GM18511 (cell line): ENCODE results near the gene MAS1.
"Not testable (repeated sequence)": the region's sequence is repeated elsewhere in the genome, so short reads cannot be mapped to it uniquely, and the experiment has no call there.

Source experiments
- ATAC-seq: cut with Tn5 transposase; IDR thresholded peaks from one replicate; pipeline ENCODE4 v1.9.1; 2021; ENCODE audit warnings: mild to moderate bottlenecking, moderate library complexity; ENCODE audit not compliant: unreplicated experiment

The MAS1 gene

GRCh38 chr6:159890792-159891191 is at the start of gene MAS1:
MAS1 (plus strand) TSS chr6:159890988; CDS start chr6:159906956, 15,968 bp downstream.
- no peak for ATAC-seq

DNA sequence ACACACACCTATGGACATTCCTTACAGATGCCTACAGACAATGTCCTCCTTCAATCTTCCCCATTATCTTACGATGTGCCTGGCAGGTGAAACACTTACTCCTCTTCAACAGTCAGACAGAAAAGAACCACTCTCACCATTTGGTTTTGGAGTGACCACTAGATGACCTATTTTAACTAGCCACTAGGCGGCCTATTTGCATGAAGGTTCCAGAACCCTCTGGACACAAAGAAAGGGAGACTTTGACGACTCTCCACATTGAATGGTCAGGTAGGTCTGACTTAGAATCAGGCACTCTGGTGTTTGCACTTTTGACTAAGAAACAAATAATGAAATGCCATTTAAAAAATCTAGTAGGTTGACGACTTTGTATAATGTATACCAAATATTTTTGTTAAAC is 48.8 kb upstream of the MAS1 start:
- no peak for ATAC-seq

DNA sequence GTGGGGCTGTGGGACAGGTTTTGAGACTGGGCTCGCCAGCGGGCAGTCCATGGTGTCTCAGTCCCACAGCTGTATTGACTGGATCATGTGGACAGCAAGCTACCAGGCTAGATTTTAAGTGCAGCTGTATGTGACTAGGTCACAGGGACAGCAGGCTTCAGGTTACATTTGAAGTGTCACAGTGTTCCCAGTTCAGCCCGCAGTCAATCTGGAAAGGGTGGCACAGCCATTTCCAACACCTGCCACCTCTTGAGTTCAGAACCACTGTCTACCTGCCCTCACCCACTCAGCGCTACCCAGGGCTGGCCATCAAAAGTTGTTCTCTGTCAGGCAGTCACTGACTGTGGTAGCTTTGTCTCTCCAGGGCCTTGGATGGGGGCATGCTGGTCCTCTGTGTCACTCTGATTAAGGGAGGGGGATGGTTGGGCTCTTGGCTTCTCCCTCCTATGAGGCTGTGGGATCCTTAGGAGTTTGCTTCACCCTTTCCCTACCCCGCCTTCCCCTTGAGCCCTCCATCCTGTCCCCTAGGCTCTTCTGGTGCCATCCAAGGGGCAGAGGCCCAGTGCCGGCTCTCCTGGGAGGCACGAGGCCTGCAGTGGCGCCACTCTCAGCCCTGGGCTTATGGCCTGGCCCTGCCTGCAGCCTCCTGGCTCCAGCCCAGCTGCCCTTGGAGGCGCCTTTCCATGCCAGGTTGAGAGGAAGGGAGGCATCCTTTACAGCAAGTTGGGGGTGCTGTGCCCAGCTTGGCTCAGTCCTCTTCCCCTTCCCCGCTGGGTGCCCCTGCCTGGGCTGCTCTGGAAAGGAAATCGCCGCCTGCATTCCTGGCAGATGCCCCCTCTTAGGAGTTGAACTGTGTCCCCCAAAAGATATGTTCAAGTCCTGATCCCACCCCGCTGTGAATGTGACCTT is 45.8 kb upstream of the MAS1 start:
- no peak for ATAC-seq

DNA sequence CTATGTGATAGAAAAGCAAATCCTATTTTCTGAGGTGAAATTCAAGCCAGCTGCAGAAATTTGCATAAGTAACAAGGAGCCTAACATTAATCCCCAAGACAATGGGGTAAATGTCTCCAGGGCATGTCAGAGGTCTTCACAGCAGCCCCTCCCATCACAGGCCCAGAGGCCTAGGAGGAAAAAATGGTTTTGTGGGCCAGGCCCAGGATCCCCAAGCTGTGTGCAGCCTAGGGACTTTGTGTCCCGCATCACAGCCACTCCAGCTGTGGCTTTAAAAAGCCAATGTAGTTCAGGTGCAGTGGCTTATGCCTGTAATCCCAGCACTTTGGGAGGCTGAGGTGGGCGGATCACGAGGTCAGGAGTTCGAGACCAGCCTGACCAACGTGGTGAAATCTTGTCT is 42.2 kb upstream of the MAS1 start:
- not testable (repeated sequence) for ATAC-seq

DNA sequence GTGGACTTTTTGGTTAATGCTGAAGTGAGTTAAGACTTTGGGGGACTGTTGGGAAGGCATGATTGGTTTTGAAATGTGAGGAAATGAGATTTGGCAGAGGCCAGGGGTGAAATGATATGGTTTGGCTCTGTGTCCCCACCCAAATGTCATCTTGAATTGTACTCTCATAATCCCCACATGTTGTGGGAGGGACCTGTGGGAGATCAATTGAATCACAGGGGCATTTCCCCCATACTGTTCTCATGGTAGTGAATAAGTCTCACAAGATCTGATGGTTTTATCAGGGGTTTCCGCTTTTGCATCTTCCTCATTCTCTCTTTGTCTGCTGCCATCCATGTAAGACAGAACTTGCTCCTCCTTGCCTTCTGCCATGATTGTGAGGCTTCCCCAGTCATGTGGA is 40.9 kb upstream of the MAS1 start:
- not testable (repeated sequence) for ATAC-seq

GRCh38 chr6:159852877-159853276 is 37.9 kb upstream of the MAS1 start:
- no peak for ATAC-seq

DNA sequence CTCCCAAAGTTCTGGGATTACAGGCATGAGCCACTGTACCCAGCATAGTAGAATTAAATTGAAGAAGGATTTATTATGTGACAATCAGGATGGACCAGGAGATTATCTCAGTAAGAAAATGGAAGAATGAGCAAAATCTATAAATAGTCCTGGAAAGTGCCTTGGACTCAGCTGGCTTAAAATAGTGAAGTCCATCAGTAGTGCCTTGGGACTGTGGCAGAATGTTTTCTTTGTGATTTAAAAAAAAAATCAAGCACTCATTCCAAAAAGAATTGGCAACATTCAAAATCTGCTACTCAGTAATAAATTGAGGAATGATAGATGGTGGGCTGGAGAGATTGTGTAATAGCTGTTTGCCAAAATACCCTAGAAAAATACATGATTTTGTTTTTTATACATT is 37.0 kb upstream of the MAS1 start:
- ATAC-seq: no peak

DNA sequence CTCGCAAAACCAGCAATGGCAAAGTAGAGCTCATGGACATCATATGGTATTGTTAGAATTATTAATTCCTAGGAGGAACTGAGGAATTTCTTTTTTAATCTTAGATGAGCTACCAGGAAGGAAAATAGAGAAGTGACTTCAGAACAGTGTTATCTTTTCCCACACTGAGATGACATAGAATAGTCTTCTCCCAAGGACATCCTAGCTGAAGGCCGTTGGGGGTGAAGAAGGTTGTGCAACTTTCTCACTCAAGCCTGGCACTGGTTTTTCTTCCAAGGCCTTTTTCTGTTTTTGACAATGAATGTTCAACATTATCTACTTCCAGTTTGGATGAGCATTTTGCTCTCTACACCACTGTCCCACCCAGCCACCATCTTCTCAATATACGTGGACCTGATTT is 35.8 kb upstream of the MAS1 start:
- ATAC-seq: no peak

DNA sequence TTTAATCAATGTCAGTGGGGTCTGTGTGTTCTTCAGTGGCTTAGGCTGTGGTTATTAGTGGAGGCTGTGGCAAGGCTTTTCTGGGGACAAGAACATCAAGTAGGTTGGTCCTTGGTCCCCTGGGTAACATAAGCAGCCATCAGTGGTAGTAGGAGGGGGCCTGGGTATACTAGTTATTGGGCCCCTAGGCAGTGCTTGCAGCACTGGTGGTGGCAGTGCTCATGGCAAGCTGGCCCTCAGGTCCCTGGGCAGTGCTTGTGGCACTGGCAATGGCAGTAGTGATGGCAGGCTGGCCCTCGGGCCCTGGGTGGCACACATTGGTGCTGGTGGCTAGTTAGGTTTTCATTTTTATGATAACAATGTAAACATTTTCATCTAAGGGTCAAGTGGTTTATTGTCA is 32.5 kb upstream of the MAS1 start:
- no peak for ATAC-seq

DNA sequence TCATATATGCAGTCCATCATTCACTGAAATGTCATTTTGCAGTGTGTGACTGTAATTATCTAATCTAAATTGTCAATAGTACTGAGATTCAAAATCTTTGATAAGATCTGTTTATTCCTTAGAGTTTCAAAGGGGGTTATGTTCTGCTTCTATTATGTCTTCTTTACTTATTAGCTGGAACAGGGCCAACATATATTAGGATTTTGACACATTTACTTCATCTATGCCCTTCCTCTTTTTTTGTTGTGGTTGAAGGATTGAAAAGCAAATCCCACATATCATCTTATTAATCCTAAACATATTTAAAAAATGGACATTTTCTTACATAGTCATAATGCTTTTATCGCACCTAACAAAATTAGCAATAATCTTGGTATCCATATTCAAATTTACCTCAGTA is 30.3 kb upstream of the MAS1 start:
- no peak for ATAC-seq

DNA sequence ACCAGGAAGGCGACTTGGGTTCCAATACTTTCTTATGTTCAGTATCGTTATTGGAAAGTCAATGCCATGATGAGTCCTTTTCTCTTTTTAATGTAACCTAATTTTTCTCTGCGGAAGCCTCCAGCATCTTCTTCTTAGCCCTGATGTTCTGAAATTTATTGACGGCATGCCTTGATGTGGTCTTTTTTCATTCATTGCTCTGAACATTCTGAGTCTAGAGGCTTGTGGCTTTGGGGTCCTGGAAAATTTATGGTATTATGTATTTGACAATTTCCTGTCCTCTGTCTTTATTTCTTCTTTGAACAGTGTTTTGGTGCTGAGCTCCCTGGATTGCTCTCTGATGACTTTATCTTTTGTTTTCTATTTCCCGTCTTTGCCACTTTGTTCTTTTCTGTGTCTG is 28.7 kb upstream of the MAS1 start:
- no peak for ATAC-seq

GRCh38 chr6:159863341-159863740 is 27.4 kb upstream of the MAS1 start:
- peak; percentile 76 for ATAC-seq

GRCh38 chr6:159865226-159865920 is 25.4 kb upstream of the MAS1 start:
- ATAC-seq: no peak

- no peak for ATAC-seq
These were observed 24.2 kb upstream of the MAS1 start for GRCh38 chr6:159866286-159867247.

DNA sequence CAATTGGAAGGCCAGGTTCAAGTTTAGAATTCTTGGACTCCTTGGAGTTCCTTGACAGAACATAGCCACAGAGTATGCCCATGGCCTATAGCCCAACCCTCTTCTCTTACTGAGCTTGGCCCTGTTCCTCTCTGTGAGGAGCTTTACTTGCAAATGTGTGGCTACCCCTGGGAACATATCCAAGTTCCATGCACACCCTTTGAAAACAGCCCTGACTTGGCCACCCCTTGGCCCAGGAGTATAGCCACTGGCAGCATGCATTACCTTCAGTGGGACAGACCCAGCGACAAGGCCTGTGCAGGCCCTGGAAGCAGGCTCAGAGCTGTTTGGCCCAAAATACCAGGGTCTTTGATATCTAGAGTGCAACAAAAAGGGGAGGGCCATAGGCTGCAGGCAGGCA is 19.5 kb upstream of the MAS1 start:
- ATAC-seq: no peak

GRCh38 chr6:159871906-159872305 is 18.9 kb upstream of the MAS1 start:
- no peak for ATAC-seq

DNA sequence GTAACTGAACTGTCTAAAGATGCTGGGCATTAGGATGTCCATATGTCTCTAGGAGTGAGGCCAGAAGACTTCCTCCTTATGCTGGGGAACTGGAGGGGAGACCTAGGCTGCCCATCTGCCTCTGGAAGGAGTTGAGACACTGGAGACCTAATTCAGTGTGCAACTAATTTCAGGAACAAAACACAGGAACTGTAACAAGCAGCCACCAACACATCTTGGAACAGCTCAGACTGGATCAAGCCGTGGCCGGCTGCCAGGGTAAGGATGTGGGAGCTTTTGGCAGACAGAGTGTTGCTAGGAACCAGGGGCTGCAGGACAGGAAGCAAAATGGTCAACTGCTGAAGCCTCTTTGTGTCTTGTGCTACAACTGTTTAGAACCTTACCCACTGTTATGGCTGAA is 16.4 kb upstream of the MAS1 start:
- ATAC-seq: no peak

GRCh38 chr6:159875194-159875593 is 15.6 kb upstream of the MAS1 start:
- ATAC-seq: peak; percentile 78

- no peak for ATAC-seq
These were observed 14.5 kb upstream of the MAS1 start for GRCh38 chr6:159876242-159876641.

GRCh38 chr6:159877256-159877808 is 13.5 kb upstream of the MAS1 start:
- ATAC-seq: no peak

GRCh38 chr6:159878341-159878740 is 12.4 kb upstream of the MAS1 start:
- no peak for ATAC-seq
